ENCODE measurements around the gene LAMA4. TPM values are rescaled to one million over a fixed set of nuclear protein-coding genes. Genes with fewer than 3 reads are reported as not detected.

LAMA4 gene
- polyA plus RNA-seq, 1 donor from 2014 or later, result 0.69 TPM

GRCh38 chr6:112180095-112180820 lies 74.1 kb downstream of the LAMA4 start:
- no peaks in the 10 kb centered on the region for H3F3A ChIP-seq (ENCODE audit: insufficient read depth, low read length, poor library complexity, severe bottlenecking)
- no peaks in the 10 kb centered on the region for H3K27me3 ChIP-seq (ENCODE audit: insufficient read depth, low read depth, low read length)
- no peak overlapping the region for H2AFZ ChIP-seq (ENCODE audit: low read depth, low read length)
- H3K79me2 ChIP-seq (replicated peaks; ENCODE audit: insufficient read depth, low read length), result no peaks in the 10 kb centered on the region
- TF ChIP-seq CTCF (IDR thresholded peaks at IDR 0.05; ENCODE audit: poor library complexity, severe bottlenecking) (peak; percentile 88), EZH2 (IDR thresholded peaks at IDR 0.05; ENCODE audit: borderline replicate concordance, insufficient read depth, low read length, poor library complexity, severe bottlenecking) (no peak), RAD21 (conservative IDR thresholded peaks at IDR 0.05) (peak; percentile 93), SMC3 (conservative IDR thresholded peaks at IDR 0.05; ENCODE audit: poor library complexity) (peak; percentile 95)
- TF ChIP-seq, protein P1, sequence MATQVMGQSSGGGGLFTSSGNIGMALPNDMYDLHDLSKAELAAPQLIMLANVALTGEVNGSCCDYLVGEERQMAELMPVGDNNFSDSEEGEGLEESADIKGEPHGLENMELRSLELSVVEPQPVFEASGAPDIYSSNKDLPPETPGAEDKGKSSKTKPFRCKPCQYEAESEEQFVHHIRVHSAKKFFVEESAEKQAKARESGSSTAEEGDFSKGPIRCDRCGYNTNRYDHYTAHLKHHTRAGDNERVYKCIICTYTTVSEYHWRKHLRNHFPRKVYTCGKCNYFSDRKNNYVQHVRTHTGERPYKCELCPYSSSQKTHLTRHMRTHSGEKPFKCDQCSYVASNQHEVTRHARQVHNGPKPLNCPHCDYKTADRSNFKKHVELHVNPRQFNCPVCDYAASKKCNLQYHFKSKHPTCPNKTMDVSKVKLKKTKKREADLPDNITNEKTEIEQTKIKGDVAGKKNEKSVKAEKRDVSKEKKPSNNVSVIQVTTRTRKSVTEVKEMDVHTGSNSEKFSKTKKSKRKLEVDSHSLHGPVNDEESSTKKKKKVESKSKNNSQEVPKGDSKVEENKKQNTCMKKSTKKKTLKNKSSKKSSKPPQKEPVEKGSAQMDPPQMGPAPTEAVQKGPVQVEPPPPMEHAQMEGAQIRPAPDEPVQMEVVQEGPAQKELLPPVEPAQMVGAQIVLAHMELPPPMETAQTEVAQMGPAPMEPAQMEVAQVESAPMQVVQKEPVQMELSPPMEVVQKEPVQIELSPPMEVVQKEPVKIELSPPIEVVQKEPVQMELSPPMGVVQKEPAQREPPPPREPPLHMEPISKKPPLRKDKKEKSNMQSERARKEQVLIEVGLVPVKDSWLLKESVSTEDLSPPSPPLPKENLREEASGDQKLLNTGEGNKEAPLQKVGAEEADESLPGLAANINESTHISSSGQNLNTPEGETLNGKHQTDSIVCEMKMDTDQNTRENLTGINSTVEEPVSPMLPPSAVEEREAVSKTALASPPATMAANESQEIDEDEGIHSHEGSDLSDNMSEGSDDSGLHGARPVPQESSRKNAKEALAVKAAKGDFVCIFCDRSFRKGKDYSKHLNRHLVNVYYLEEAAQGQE (IDR thresholded peaks at IDR 0.05; ENCODE audit: borderline replicate concordance), result no peak
- no peaks in the 10 kb centered on the region for H3K9me3 ChIP-seq (ENCODE audit: low read length)
- no peaks in the 10 kb centered on the region for H4K20me1 ChIP-seq (ENCODE audit: insufficient read depth)
- no peaks in the 10 kb centered on the region for H3K36me3 ChIP-seq (ENCODE audit: insufficient read depth, low read length)
- no peak overlapping the region for H3K9ac ChIP-seq (ENCODE audit: low read length)
- no peak overlapping the region for H3K27ac ChIP-seq (ENCODE audit: low read length)
- no peak overlapping the region for H3K4me3 ChIP-seq (ENCODE audit: low read length)
- H3K9me2 ChIP-seq (ENCODE audit: insufficient read depth, low read length), result no peaks in the 10 kb centered on the region
- no peak overlapping the region for H3K4me2 ChIP-seq (ENCODE audit: low read length)

DNA sequence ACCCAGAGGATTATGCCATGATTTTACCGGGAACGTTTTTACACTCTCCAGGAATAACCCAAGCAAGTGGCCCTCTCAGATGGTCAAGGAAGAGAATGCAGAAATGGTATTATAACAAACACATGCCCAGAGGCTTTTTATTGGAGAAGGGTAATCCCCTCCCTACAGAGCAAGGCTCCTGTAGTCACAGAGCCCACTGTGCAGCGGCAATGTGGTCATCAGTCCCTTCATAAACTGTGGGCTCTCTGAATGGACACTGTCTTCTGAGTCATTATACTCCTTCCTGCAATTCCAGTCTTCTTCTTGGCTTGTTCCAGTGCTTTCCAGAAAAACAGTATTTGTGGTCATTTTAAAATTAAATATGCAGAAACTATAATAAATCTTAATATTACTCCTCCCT lies 74.7 kb downstream of the LAMA4 start:
- Histone ChIP-seq H3K4me2 (ENCODE audit: low read length) (no peak overlapping the region), H3K27ac (ENCODE audit: low read length) (no peak overlapping the region), H3K9ac (ENCODE audit: low read length) (no peak overlapping the region), H3K36me3 (ENCODE audit: insufficient read depth, low read length) (no peaks in the 10 kb centered on the region), H3K9me2 (ENCODE audit: insufficient read depth, low read length) (no peaks in the 10 kb centered on the region), H4K20me1 (ENCODE audit: insufficient read depth) (no peaks in the 10 kb centered on the region), H3F3A (ENCODE audit: insufficient read depth, low read length, poor library complexity, severe bottlenecking) (no peaks in the 10 kb centered on the region), H2AFZ (ENCODE audit: low read depth, low read length) (no peak overlapping the region), H3K9me3 (ENCODE audit: low read length) (no peaks in the 10 kb centered on the region), H3K27me3 (ENCODE audit: insufficient read depth, low read depth, low read length) (no peaks in the 10 kb centered on the region), H3K4me3 (ENCODE audit: low read length) (no peak overlapping the region), H3K79me2 (replicated peaks; ENCODE audit: insufficient read depth, low read length) (no peaks in the 10 kb centered on the region)
- TF ChIP-seq CTCF (IDR thresholded peaks at IDR 0.05; ENCODE audit: poor library complexity, severe bottlenecking) (no peak), POLR2AphosphoS5 (IDR thresholded peaks at IDR 0.05) (no peak), EZH2 (IDR thresholded peaks at IDR 0.05; ENCODE audit: borderline replicate concordance, insufficient read depth, low read length, poor library complexity, severe bottlenecking) (no peak), EP300 (conservative IDR thresholded peaks at IDR 0.05; ENCODE audit: poor library complexity, severe bottlenecking) (no peak), TAF1 (IDR thresholded peaks at IDR 0.05; ENCODE audit: low read depth) (no peak), MXI1 (conservative IDR thresholded peaks at IDR 0.05; ENCODE audit: poor library complexity, severe bottlenecking) (no peak), SMC3 (conservative IDR thresholded peaks at IDR 0.05; ENCODE audit: poor library complexity) (no peak), RAD21 (conservative IDR thresholded peaks at IDR 0.05) (no peak)
- TF ChIP-seq, protein P1 (IDR thresholded peaks at IDR 0.05; ENCODE audit: borderline replicate concordance), result no peak
